IPS-20b (cell line): ENCODE results near the gene TFB1M.

Experiments used
- H3K27ac ChIP-seq: one replicate; pipeline ENCODE4 v1.5.1; 2013; ENCODE audit warnings: low read length
- H3K27me3 ChIP-seq: 2 replicates; pipeline ENCODE4 v1.6.1; 2013; ENCODE audit warnings: mild to moderate bottlenecking, low read length, inconsistent platforms; ENCODE audit not compliant: insufficient read depth
- H3K36me3 ChIP-seq: 2 replicates; pipeline ENCODE4 v1.6.1; 2013; ENCODE audit warnings: low read depth, mild to moderate bottlenecking, inconsistent platforms, low read length, moderate library complexity; ENCODE audit not compliant: insufficient read depth
- H3K4me1 ChIP-seq: 2 replicates; pipeline ENCODE4 v1.6.1; 2013; ENCODE audit warnings: mild to moderate bottlenecking, control low read depth, inconsistent platforms, low read length, moderate library complexity; ENCODE audit not compliant: insufficient read depth
- H3K4me3 ChIP-seq: 2 replicates; pipeline ENCODE4 v1.5.1; 2013; ENCODE audit warnings: mild to moderate bottlenecking, low read length, inconsistent platforms
- H3K9ac ChIP-seq: 2 replicates; pipeline ENCODE4 v1.6.1; 2013; ENCODE audit warnings: low read depth, mild to moderate bottlenecking, inconsistent platforms, low read length, moderate library complexity
- H3K9me3 ChIP-seq: 2 replicates; pipeline ENCODE4 v1.6.1; 2013; ENCODE audit warnings: mild to moderate bottlenecking, low read depth, low read length, inconsistent platforms; ENCODE audit not compliant: insufficient read depth

TFB1M gene

GRCh38 chr6:155291291-155291690, 23.0 kb downstream of the TFB1M start:
- H3K9me3 ChIP-seq = no peaks in the 10 kb centered on the region
- H3K4me1 ChIP-seq = no peaks in the 10 kb centered on the region
- H3K36me3 ChIP-seq = peaks cover 89% of the 10 kb centered on the region
- no peak overlapping the region for H3K4me3 ChIP-seq
- no peak overlapping the region for H3K27ac ChIP-seq
- H3K9ac ChIP-seq = no peak overlapping the region
- H3K27me3 ChIP-seq = no peaks in the 10 kb centered on the region

- Histone ChIP-seq H3K36me3 (peaks cover 83% of the 10 kb centered on the region), H3K4me1 (no peaks in the 10 kb centered on the region), H3K9ac (no peak overlapping the region), H3K9me3 (no peaks in the 10 kb centered on the region), H3K27me3 (no peaks in the 10 kb centered on the region), H3K27ac (no peak overlapping the region), H3K4me3 (no peak overlapping the region)
These were observed 23.8 kb downstream of the TFB1M start for GRCh38 chr6:155290491-155290890.

- Histone ChIP-seq H3K9ac (no peak overlapping the region), H3K4me3 (no peak overlapping the region), H3K27me3 (no peaks in the 10 kb centered on the region), H3K4me1 (peaks cover 4% of the 10 kb centered on the region; the same call in 1 of the 2 replicates), H3K9me3 (no peaks in the 10 kb centered on the region), H3K27ac (no peak overlapping the region), H3K36me3 (peaks cover 85% of the 10 kb centered on the region)
These were observed 26.5 kb downstream of the TFB1M start for GRCh38 chr6:155287762-155288161.

- Histone ChIP-seq H3K27me3 (no peaks in the 10 kb centered on the region), H3K4me3 (no peak overlapping the region), H3K27ac (no peak overlapping the region), H3K9me3 (no peaks in the 10 kb centered on the region), H3K4me1 (peaks cover 7% of the 10 kb centered on the region), H3K36me3 (peaks cover 75% of the 10 kb centered on the region), H3K9ac (no peak overlapping the region)
These were observed 29.5 kb downstream of the TFB1M start for GRCh38 chr6:155284775-155285174.

- no peak overlapping the region for H3K9ac ChIP-seq
- H3K36me3 ChIP-seq = peaks cover 48% of the 10 kb centered on the region
- no peaks in the 10 kb centered on the region for H3K9me3 ChIP-seq
- no peak overlapping the region for H3K4me3 ChIP-seq
- peaks cover 14% of the 10 kb centered on the region for H3K4me1 ChIP-seq
- H3K27me3 ChIP-seq = no peaks in the 10 kb centered on the region
- no peak overlapping the region for H3K27ac ChIP-seq
These were observed 35.8 kb downstream of the TFB1M start for GRCh38 chr6:155278319-155279049.

GRCh38 chr6:155276638-155277037, 37.6 kb downstream of the TFB1M start:
- Histone ChIP-seq H3K27me3 (no peaks in the 10 kb centered on the region), H3K4me1 (peaks cover 25% of the 10 kb centered on the region), H3K4me3 (no peak overlapping the region), H3K9me3 (no peaks in the 10 kb centered on the region), H3K9ac (no peak overlapping the region), H3K27ac (no peak overlapping the region), H3K36me3 (peaks cover 44% of the 10 kb centered on the region)

- H3K27ac ChIP-seq = no peak overlapping the region
- no peaks in the 10 kb centered on the region for H3K27me3 ChIP-seq
- H3K4me3 ChIP-seq = no peak overlapping the region
- H3K36me3 ChIP-seq = peaks cover 43% of the 10 kb centered on the region
- H3K9me3 ChIP-seq = no peaks in the 10 kb centered on the region
- no peak overlapping the region for H3K9ac ChIP-seq
- H3K4me1 ChIP-seq = peaks cover 25% of the 10 kb centered on the region
These were observed 38.3 kb downstream of the TFB1M start for GRCh38 chr6:155275808-155276480.

- Histone ChIP-seq H3K4me1 (peaks cover 25% of the 10 kb centered on the region), H3K4me3 (no peak overlapping the region), H3K9ac (peak overlapping the region; percentile 23; the same call in 1 of the 2 replicates), H3K27ac (no peak overlapping the region), H3K27me3 (no peaks in the 10 kb centered on the region), H3K9me3 (no peaks in the 10 kb centered on the region), H3K36me3 (peaks cover 41% of the 10 kb centered on the region)
These were observed 39.8 kb downstream of the TFB1M start for GRCh38 chr6:155274533-155274932.

- no peaks in the 10 kb centered on the region for H3K27me3 ChIP-seq
These were observed 40.2 kb downstream of the TFB1M start for GRCh38 chr6:155274106-155274505.

GRCh38 chr6:155273431-155273830, 40.9 kb downstream of the TFB1M start:
- no peaks in the 10 kb centered on the region for H3K27me3 ChIP-seq
- H3K9ac ChIP-seq = peak overlapping the region; percentile 62; the same call in 1 of the 2 replicates
- no peak overlapping the region for H3K4me3 ChIP-seq
- peaks cover 37% of the 10 kb centered on the region for H3K36me3 ChIP-seq
- no peak overlapping the region for H3K27ac ChIP-seq
- peaks cover 28% of the 10 kb centered on the region for H3K4me1 ChIP-seq
- no peaks in the 10 kb centered on the region for H3K9me3 ChIP-seq

More at GRCh38 chr6:155274106-155274505, 40.2 kb downstream of the TFB1M start:
- H3K9ac ChIP-seq = peak overlapping the region; percentile 23; the same call in 1 of the 2 replicates
- no peak overlapping the region for H3K27ac ChIP-seq
- no peak overlapping the region for H3K4me3 ChIP-seq
- H3K36me3 ChIP-seq = peaks cover 38% of the 10 kb centered on the region
- no peaks in the 10 kb centered on the region for H3K9me3 ChIP-seq
- H3K4me1 ChIP-seq = peaks cover 25% of the 10 kb centered on the region

GRCh38 chr6:155272353-155273232, 41.7 kb downstream of the TFB1M start:
- Histone ChIP-seq H3K9ac (peak overlapping the region; percentile 62; the same call in 1 of the 2 replicates), H3K4me3 (no peak overlapping the region), H3K27me3 (no peaks in the 10 kb centered on the region), H3K9me3 (no peaks in the 10 kb centered on the region), H3K36me3 (peaks cover 39% of the 10 kb centered on the region), H3K27ac (peak overlapping the region; percentile 46), H3K4me1 (peaks cover 33% of the 10 kb centered on the region)
